ENCODE results near the gene SCUBE1.
A peak's percentile ranks its signal among the peaks of the same experiment; 100 is the strongest.

SCUBE1 gene

DNA sequence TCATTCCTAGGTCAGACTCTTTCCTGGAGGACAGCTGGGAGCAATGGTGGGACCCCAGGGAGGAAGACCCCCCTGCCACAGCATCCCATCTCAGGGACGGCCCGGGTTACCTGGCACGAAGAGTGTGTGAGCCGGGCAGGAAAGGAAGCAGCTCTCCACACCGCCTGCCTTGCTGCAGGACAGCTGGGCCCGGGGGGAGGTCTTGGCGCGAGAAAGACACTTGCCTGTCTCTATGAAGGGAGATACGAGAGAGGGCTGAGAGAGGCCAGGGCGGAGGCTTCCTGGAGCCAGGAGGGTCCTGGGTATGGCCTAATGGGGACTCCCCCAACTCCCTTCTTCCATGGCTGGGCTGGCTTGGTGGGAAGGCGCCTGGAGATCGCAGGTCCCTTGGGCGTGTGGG, 120.2 kb downstream of the SCUBE1 start:
- Histone ChIP-seq H3K36me3 (ENCODE audit: insufficient read depth, insufficient read length, low read length) (no peaks in the 10 kb centered on the region), H3K27me3 (ENCODE audit: insufficient read depth, insufficient read length) (no peaks in the 10 kb centered on the region), H3K9ac (ENCODE audit: insufficient read length, low read depth) (no peak overlapping the region), H3K4me1 (ENCODE audit: insufficient read depth, insufficient read length) (peaks cover 35% of the 10 kb centered on the region), H3K9me3 (ENCODE audit: insufficient read depth, low read length) (no peaks in the 10 kb centered on the region), H3K4me3 (ENCODE audit: insufficient read length, low read depth) (no peak overlapping the region)
- DNase-seq (ENCODE audit: low read depth, low spot score), result no peak
- TF ChIP-seq ZNF274 (IDR thresholded peaks at IDR 0.05; ENCODE audit: low read depth, low read length) (no peak), YY1 (IDR thresholded peaks at IDR 0.05; ENCODE audit: insufficient read depth, insufficient read length) (no peak), SUZ12 (IDR thresholded peaks at IDR 0.05; ENCODE audit: extremely low read depth, insufficient read depth, insufficient read length) (no peak)

DNA sequence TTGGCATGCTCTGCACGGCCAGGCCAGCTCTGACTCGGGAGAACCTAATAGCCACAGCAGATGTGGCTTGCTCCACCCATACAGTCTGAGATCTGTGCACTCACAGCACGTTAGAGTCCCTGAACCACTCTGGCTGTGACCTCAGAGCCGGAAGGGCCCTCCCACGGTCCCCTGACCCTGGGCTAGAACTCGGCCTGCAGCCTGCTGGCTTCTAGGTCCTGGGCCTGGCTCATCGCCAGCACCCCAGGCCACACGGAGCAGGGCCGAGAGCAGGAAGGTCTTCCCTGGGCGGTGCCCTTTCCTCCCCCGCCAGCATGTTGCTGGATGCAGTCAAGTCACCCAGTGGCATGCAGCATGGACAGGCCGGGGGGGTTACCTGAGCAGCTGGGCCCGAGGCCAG, 120.9 kb downstream of the SCUBE1 start:
- TF ChIP-seq ZNF274 (IDR thresholded peaks at IDR 0.05; ENCODE audit: low read depth, low read length), result no peak
- no peak for TF ChIP-seq SUZ12 (IDR thresholded peaks at IDR 0.05; ENCODE audit: extremely low read depth, insufficient read depth, insufficient read length)
- no peak for TF ChIP-seq YY1 (IDR thresholded peaks at IDR 0.05; ENCODE audit: insufficient read depth, insufficient read length)
- Histone ChIP-seq H3K9ac (ENCODE audit: insufficient read length, low read depth) (peak overlapping the region; percentile 21), H3K27me3 (ENCODE audit: insufficient read depth, insufficient read length) (no peaks in the 10 kb centered on the region), H3K4me1 (ENCODE audit: insufficient read depth, insufficient read length) (peaks cover 36% of the 10 kb centered on the region), H3K36me3 (ENCODE audit: insufficient read depth, insufficient read length, low read length) (no peaks in the 10 kb centered on the region), H3K9me3 (ENCODE audit: insufficient read depth, low read length) (no peaks in the 10 kb centered on the region), H3K4me3 (ENCODE audit: insufficient read length, low read depth) (no peak overlapping the region)
- DNase-seq (ENCODE audit: low read depth, low spot score), result no peak

DNA sequence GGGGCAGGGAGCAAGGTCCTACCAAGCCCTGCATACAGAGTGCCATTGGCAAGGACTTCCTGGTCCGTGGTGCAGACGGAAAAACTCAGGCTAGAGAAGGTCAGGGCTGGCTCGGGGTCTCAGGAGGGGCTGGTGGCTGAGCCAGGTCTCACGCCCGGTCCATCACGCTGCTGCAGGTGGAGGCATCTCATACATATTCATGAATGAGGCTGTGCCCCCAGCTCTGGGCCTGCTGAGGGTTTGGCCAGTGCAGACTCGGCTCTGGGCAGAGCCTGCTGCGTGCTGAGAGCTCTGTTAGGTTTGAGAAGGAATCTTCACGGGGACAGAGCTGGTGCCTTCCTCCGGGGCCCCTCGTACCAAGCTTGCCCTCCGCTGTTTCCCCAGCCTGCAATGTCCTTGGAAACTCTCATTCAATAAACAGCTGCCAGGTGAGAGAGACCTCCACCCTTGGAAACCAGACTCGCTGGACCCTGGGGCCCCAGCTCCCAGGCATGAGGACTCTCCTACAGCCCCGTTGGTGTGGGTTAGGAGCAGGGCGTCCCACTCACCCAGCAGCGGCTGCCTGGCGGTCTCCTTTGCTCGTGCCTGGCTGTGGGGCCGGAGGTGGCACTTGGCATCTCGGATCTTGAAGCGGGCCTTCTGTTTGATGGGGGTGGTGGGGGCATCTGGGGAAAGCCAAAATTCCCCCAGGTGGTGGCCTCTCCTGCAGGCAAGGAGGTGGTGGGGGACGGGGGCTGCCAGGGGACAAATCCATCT, 122.4 kb downstream of the SCUBE1 start:
- no peak overlapping the region for H3K9ac ChIP-seq (ENCODE audit: insufficient read length, low read depth)
- DNase-seq (ENCODE audit: low read depth, low spot score), result no peak
- H3K4me3 ChIP-seq (ENCODE audit: insufficient read length, low read depth), result no peak overlapping the region
- H3K9me3 ChIP-seq (ENCODE audit: insufficient read depth, low read length), result no peaks in the 10 kb centered on the region
- H3K27me3 ChIP-seq (ENCODE audit: insufficient read depth, insufficient read length), result no peaks in the 10 kb centered on the region
- H3K36me3 ChIP-seq (ENCODE audit: insufficient read depth, insufficient read length, low read length), result no peaks in the 10 kb centered on the region
- no peak for TF ChIP-seq SUZ12 (IDR thresholded peaks at IDR 0.05; ENCODE audit: extremely low read depth, insufficient read depth, insufficient read length)
- no peak for TF ChIP-seq ZNF274 (IDR thresholded peaks at IDR 0.05; ENCODE audit: low read depth, low read length)
- TF ChIP-seq YY1 (IDR thresholded peaks at IDR 0.05; ENCODE audit: insufficient read depth, insufficient read length), result no peak
- peaks cover 26% of the 10 kb centered on the region for H3K4me1 ChIP-seq (ENCODE audit: insufficient read depth, insufficient read length)

DNA sequence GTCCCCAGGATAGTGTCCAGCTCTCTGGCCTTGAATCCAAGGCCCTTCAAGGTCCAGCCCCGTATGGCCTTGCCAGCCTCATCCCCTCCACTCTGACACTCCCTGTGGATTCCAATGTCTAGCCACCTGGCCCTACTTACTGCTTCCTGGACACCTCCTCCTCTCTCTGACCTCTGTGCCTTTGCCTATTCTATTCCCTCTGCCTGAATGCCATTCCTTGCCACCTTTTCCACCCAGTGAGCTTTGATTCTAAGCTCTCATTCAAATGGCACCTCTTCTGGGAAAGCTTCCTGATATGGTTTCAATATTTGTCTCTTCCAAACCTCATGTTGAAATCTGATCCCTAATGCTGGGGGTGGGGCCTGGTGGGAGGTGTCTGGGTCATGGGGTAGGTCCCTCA, 124.4 kb downstream of the SCUBE1 start:
- no peak for DNase-seq (ENCODE audit: low read depth, low spot score)
- Histone ChIP-seq H3K27me3 (ENCODE audit: insufficient read depth, insufficient read length) (no peaks in the 10 kb centered on the region), H3K36me3 (ENCODE audit: insufficient read depth, insufficient read length, low read length) (no peaks in the 10 kb centered on the region), H3K4me3 (ENCODE audit: insufficient read length, low read depth) (no peak overlapping the region), H3K9me3 (ENCODE audit: insufficient read depth, low read length) (no peaks in the 10 kb centered on the region), H3K9ac (ENCODE audit: insufficient read length, low read depth) (no peak overlapping the region), H3K4me1 (ENCODE audit: insufficient read depth, insufficient read length) (peaks cover 29% of the 10 kb centered on the region)
- TF ChIP-seq ZNF274 (IDR thresholded peaks at IDR 0.05; ENCODE audit: low read depth, low read length) (no peak), YY1 (IDR thresholded peaks at IDR 0.05; ENCODE audit: insufficient read depth, insufficient read length) (no peak), SUZ12 (IDR thresholded peaks at IDR 0.05; ENCODE audit: extremely low read depth, insufficient read depth, insufficient read length) (no peak)

DNA sequence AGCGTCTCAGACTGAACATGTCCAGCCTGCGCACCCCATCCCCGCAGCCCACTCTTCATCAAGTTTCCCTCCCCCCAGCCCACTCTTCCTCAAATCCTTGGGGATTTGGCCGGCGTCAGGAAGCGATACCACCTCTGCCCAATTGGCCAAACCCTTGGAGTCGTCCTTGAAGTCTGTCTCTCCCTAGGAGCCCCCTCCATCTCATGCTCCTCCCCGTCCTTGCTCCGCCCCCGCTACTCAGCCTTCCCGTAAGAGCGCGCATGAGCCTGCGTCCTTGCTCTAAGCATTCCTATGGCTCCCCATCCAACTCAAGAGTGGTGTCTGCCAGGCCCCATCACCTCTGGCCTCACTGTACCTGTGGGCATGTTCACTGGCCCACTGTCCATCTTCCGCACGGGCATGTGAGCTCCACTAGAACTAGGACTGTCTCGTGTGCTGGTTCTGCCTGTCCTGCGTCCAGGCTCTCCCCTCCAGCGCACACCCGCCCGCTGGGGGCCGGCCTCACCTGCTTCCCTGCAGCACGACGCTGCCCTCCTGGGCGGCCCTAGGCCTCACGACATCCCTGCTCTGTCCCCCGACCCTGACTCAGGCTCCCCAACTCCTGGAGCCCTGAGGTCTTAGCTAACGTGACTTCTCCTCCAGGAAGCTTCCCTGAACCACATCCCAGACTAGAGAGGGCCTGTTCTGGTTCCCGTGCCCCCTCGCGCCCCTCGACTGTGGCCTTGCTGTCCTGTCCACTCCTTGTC, 125.7 kb downstream of the SCUBE1 start:
- Histone ChIP-seq H3K27me3 (ENCODE audit: insufficient read depth, insufficient read length) (no peaks in the 10 kb centered on the region), H3K9me3 (ENCODE audit: insufficient read depth, low read length) (no peaks in the 10 kb centered on the region), H3K36me3 (ENCODE audit: insufficient read depth, insufficient read length, low read length) (no peaks in the 10 kb centered on the region), H3K4me1 (ENCODE audit: insufficient read depth, insufficient read length) (peaks cover 24% of the 10 kb centered on the region), H3K4me3 (ENCODE audit: insufficient read length, low read depth) (no peak overlapping the region), H3K9ac (ENCODE audit: insufficient read length, low read depth) (no peak overlapping the region)
- no peak for TF ChIP-seq SUZ12 (IDR thresholded peaks at IDR 0.05; ENCODE audit: extremely low read depth, insufficient read depth, insufficient read length)
- no peak for TF ChIP-seq ZNF274 (IDR thresholded peaks at IDR 0.05; ENCODE audit: low read depth, low read length)
- TF ChIP-seq YY1 (IDR thresholded peaks at IDR 0.05; ENCODE audit: insufficient read depth, insufficient read length), result no peak
- DNase-seq (ENCODE audit: low read depth, low spot score), result no peak

DNA sequence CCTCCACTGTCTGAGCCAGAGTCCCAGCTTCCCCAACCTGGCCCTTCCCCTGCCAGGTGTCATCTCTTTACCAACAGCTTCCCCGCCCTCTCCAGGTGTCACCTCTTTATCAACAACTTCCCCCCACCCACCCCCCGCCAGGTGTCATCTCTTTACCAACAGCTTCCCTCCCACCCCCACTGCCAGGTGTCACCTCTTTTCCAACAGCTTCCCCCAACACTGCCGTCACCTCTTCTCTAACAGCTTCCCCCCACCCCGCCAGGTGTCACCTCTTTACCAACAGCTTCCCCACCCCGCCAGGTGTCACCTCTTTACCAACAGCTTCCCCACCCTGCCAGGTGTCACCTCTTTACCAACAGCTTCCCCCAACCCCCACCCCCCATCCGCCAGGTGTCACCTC, 126.4 kb downstream of the SCUBE1 start:
- H3K36me3 ChIP-seq (ENCODE audit: insufficient read depth, insufficient read length, low read length), result no peaks in the 10 kb centered on the region
- no peaks in the 10 kb centered on the region for H3K9me3 ChIP-seq (ENCODE audit: insufficient read depth, low read length)
- DNase-seq (ENCODE audit: low read depth, low spot score), result no peak
- H3K9ac ChIP-seq (ENCODE audit: insufficient read length, low read depth), result no peak overlapping the region
- no peak overlapping the region for H3K4me3 ChIP-seq (ENCODE audit: insufficient read length, low read depth)
- no peak for TF ChIP-seq SUZ12 (IDR thresholded peaks at IDR 0.05; ENCODE audit: extremely low read depth, insufficient read depth, insufficient read length)
- no peak for TF ChIP-seq ZNF274 (IDR thresholded peaks at IDR 0.05; ENCODE audit: low read depth, low read length)
- no peak for TF ChIP-seq YY1 (IDR thresholded peaks at IDR 0.05; ENCODE audit: insufficient read depth, insufficient read length)
- H3K27me3 ChIP-seq (ENCODE audit: insufficient read depth, insufficient read length), result no peaks in the 10 kb centered on the region
- H3K4me1 ChIP-seq (ENCODE audit: insufficient read depth, insufficient read length), result peaks cover 19% of the 10 kb centered on the region

DNA sequence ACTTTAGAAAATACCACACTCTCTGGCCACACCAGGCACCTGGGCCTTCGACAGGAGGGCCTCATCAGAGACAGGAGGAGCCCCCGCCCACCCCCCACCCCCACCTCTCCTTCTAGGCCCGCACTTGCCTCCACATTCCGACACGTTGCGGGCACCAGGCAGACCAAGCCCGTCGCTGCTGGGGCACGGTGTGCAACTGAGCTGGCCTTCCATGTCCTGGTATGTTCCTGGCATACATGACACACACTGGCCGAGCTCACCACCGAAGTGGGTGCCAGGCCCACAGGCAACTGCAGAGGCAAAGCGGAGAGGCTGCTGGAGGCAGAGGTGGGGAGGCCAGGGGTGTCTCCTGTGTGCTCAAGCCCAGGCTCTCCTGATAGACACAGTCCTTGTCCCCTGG, 129.2 kb downstream of the SCUBE1 start:
- DNase-seq (ENCODE audit: low read depth, low spot score), result no peak
- no peak overlapping the region for H3K9ac ChIP-seq (ENCODE audit: insufficient read length, low read depth)
- no peaks in the 10 kb centered on the region for H3K9me3 ChIP-seq (ENCODE audit: insufficient read depth, low read length)
- H3K36me3 ChIP-seq (ENCODE audit: insufficient read depth, insufficient read length, low read length), result no peaks in the 10 kb centered on the region
- no peak overlapping the region for H3K4me3 ChIP-seq (ENCODE audit: insufficient read length, low read depth)
- peaks cover 10% of the 10 kb centered on the region for H3K4me1 ChIP-seq (ENCODE audit: insufficient read depth, insufficient read length)
- no peak for TF ChIP-seq ZNF274 (IDR thresholded peaks at IDR 0.05; ENCODE audit: low read depth, low read length)
- no peak for TF ChIP-seq SUZ12 (IDR thresholded peaks at IDR 0.05; ENCODE audit: extremely low read depth, insufficient read depth, insufficient read length)
- TF ChIP-seq YY1 (IDR thresholded peaks at IDR 0.05; ENCODE audit: insufficient read depth, insufficient read length), result no peak
- no peaks in the 10 kb centered on the region for H3K27me3 ChIP-seq (ENCODE audit: insufficient read depth, insufficient read length)
